ENCODE measurements around the gene CBX4.

GRCh38 chr17:79836510-79836971 is 2.7 kb downstream of the CBX4 start:
- TF ChIP-seq CTCF (IDR thresholded peaks at IDR 0.05; ENCODE audit: low read length): no peak
- no peak for TF ChIP-seq EZH2 (optimal IDR thresholded peaks at IDR 0.05; ENCODE audit: low read depth, low read length)
